Ishikawa (cell line): ENCODE data around the gene ASCL2.

Source experiments
- CREB1 ChIP-seq: IDR thresholded peaks from 2 replicates; pipeline ENCODE4 v1.6.1; 2012; ENCODE audit warnings: low read depth
- MAX ChIP-seq: IDR thresholded peaks from 2 replicates; pipeline ENCODE4 v1.6.1; 2012
- RAD21 ChIP-seq: IDR thresholded peaks from 2 replicates; pipeline ENCODE4 v1.6.1; 2012; ENCODE audit warnings: low read depth
- TAF1 ChIP-seq: IDR thresholded peaks from 2 replicates; pipeline ENCODE4 v1.6.1; 2012; ENCODE audit warnings: low read depth, mild to moderate bottlenecking
- YY1 ChIP-seq: IDR thresholded peaks from 2 replicates; pipeline ENCODE4 v1.6.1; 2012; ENCODE audit warnings: low read depth
- TF ChIP-seq, protein P1 (sequence below): IDR thresholded peaks from 2 replicates; pipeline ENCODE4 v1.6.1; 2012; ENCODE audit warnings: low read depth, mild to moderate bottlenecking

DNA sequence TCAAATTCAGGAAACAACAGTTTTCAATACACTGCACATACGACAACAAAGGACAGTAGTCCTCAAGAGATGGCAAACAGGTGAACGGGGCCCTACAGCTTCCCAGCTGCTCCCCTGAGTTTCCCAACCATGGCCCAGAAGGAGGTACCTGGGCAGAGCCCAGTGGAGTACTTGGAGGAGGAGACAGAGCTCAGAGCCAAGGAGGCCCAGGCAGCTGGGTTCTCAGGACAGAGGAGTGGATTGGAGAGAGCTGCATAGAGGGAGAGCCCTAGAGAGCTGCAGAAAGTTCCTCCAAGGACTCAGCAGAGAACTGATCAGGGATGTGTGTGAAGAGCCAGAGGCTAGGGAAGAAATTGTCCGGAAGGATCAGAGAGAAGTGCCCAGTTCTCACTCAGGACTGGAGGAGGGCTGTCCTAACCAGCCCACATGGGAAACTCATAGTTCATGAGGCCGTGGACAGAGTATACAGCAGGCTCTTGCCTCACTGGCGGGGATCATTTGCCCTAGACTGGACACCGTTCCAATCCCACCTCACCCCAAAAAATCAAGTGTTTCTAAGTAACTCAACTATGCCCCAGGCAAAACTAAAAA, 7.6 kb upstream of the ASCL2 start:
- TF ChIP-seq CREB1: no peak
- no peak for TF ChIP-seq RAD21
- no peak for TF ChIP-seq MAX
- TF ChIP-seq YY1: no peak
- TF ChIP-seq, protein P1, sequence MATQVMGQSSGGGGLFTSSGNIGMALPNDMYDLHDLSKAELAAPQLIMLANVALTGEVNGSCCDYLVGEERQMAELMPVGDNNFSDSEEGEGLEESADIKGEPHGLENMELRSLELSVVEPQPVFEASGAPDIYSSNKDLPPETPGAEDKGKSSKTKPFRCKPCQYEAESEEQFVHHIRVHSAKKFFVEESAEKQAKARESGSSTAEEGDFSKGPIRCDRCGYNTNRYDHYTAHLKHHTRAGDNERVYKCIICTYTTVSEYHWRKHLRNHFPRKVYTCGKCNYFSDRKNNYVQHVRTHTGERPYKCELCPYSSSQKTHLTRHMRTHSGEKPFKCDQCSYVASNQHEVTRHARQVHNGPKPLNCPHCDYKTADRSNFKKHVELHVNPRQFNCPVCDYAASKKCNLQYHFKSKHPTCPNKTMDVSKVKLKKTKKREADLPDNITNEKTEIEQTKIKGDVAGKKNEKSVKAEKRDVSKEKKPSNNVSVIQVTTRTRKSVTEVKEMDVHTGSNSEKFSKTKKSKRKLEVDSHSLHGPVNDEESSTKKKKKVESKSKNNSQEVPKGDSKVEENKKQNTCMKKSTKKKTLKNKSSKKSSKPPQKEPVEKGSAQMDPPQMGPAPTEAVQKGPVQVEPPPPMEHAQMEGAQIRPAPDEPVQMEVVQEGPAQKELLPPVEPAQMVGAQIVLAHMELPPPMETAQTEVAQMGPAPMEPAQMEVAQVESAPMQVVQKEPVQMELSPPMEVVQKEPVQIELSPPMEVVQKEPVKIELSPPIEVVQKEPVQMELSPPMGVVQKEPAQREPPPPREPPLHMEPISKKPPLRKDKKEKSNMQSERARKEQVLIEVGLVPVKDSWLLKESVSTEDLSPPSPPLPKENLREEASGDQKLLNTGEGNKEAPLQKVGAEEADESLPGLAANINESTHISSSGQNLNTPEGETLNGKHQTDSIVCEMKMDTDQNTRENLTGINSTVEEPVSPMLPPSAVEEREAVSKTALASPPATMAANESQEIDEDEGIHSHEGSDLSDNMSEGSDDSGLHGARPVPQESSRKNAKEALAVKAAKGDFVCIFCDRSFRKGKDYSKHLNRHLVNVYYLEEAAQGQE: no peak
- no peak for TF ChIP-seq TAF1
